HG02678 (cell line): ENCODE data around the gene EPS8.
A peak's percentile ranks its signal among the peaks of the same experiment; 100 is the strongest.

ENCODE experiments used
- ATAC-seq: cut with Tn5 transposase; IDR thresholded peaks from one replicate; pipeline ENCODE4 v1.9.1; 2021; ENCODE audit warnings: mild to moderate bottlenecking, moderate library complexity; ENCODE audit not compliant: unreplicated experiment

Gene EPS8

DNA sequence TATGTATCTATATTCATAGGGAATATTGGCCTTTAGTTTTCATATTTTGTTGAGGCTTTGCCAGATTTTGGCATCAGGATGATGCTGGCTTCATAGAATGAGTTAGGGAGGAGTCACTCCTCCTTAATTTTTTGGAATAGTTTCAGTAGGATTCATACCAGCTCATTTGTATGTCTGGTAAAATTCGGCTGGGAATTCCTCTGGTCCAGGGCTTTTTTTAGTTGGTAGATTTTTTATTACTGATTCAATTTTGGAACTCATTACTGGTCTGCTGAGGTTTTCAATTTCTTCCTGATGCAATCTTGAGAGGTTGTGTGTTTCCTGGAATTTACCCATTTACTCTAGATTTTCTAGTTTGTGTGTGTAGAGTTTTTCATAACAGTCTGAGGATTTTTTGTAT is 175.2 kb downstream of the EPS8 start:
- ATAC-seq = no peak

DNA sequence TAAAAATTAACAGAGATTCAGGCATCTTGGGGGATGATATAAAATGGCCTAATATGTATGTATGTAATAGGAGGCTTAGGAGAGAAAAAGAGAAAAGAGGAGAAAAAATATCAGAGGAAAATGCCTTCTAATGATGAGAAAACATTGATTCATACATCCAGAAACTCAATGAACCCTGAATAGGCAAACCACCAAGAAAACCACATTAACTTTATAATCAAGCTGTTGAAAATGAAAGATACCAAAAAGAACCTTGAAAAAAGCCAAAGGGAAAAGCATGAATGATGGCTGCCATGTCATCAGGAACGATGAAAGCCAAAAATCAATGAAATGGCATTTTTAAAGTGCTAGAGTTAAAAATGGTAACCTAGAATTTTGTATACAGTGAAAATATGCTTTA is 180.2 kb downstream of the EPS8 start:
- no peak for ATAC-seq

DNA sequence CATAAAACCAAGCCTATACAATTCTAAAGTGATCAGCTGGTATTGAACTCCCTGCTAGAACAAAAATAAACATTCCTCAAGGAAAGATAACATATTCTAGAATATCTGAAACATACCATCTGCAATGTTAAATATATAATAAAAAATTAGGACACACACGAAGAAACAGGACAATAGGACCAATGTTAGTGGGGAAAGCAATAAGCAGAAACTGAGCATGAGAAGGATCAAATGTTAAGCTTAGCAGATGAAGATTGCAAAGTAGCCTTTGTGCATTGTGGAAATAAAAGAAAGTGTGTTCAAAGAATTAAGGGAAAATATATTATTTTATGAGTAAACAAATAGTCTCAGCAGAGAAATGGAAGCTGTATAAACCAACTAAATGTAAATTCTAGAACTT is 180.8 kb downstream of the EPS8 start:
- no peak for ATAC-seq

DNA sequence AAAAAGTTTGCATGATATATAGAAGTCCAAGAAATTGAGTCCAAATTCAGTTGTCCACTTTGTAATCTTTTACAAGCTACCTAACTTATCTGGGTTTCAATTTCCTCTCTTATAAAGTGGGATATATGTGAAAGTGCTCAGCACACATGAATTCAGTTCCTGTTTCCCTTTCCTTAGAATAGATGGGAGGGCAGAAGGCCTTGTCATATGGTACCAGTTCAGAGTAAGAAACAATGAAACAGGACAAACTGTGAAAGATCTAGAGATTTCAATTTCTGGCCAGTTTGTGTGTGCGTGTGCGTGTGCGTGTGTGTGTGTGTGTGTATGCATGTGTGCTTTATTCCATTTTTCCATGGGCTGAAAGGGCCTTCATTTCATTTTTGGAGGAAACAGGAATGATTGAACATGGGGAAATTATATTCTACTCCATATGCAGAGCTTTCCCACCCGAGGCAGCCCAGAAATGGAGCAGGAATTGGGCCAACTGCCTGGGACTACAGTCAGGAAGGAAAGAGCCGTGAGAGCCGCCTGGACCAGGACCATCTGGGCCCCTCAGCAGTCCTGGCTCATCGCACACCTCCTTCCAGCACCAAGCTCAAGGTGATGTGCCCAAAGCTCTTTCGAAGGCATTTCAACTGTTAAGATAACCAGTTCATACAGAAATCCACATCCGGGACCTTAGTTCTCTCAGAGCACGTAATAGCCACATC is 183.2 kb downstream of the EPS8 start:
- no peak for ATAC-seq

DNA sequence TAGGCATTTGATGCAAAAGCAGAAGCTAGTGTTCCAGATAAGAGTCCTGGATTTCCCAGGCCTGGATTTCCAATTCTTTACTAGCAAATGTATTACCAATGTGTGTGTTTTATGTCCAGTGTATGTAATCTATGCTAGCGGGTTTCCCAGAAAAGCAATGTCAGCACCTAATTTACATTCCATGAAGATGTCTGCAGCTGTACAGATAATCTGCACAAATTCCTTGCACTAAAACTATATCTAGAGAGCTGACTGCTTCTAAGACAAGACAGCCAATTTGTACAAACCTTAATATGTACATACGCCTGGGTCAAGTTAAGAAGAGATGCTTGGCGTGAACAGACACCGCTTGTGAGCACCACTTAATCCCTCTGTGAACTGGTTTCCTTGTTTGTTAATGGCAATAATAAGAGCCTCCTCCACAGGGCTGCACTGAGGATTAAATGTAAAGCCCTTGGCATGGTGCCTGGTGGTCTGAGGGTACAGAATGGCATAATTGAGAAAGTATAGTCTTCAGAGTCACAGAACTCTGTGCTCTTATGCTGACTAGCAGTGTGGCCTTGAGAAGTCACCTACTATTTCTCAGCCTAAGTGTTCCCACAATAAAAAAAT is 185.6 kb downstream of the EPS8 start:
- ATAC-seq = no peak

DNA sequence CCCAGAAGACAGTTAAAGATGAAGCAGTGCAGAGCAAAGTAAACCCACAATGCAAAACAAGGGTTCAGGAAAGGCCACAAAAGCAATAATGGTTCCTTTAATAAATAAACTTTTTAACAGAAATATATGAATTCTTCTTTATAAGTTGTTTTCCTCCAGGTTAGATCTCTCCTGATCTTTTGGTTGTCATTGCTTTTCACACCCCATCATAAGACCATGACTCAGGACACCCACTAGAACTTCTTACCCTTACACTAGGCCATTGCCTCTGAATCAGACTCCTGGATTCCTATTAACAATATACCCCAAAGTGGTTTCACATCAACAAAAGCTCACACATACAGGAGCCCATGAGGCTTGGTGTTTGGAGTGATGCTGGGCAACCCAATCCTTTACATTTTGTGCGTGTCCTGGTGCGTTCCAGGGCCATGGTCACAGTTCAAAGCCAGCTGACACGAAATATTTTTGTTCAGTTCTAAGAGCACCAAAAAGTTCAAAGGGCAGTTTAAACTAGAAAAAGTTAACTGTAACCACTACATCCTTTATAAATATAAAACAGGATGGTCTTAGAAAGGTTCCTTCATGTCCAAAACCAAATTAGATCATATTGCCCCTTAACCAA is 187.0 kb downstream of the EPS8 start:
- no peak for ATAC-seq

DNA sequence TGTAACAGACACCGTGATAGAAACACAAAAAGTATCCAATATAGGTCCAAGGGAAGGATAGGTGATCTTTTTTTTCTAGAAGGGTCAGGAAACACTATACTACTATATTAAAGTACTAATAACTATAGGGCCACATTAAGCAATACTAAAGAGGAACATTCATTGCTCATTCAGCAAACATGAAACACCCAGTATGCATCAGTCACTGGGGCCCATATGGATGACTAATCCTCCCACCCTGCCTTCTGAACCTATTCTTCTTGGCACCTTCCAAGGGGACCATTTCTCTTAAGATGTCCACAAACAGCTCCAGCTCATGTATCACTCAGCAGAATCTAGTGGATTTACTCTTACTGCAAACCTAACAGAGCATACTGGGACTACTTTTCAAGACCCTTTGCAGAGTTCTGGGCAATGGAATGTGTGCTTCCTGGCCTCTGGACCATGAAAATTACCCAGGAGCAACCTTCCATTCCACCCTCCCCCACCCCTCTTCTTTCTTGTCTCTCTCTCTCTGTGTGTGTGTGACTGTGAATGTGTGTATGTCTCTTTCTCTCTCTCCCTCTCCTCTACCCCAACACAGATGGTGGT is 187.9 kb downstream of the EPS8 start:
- no peak for ATAC-seq

DNA sequence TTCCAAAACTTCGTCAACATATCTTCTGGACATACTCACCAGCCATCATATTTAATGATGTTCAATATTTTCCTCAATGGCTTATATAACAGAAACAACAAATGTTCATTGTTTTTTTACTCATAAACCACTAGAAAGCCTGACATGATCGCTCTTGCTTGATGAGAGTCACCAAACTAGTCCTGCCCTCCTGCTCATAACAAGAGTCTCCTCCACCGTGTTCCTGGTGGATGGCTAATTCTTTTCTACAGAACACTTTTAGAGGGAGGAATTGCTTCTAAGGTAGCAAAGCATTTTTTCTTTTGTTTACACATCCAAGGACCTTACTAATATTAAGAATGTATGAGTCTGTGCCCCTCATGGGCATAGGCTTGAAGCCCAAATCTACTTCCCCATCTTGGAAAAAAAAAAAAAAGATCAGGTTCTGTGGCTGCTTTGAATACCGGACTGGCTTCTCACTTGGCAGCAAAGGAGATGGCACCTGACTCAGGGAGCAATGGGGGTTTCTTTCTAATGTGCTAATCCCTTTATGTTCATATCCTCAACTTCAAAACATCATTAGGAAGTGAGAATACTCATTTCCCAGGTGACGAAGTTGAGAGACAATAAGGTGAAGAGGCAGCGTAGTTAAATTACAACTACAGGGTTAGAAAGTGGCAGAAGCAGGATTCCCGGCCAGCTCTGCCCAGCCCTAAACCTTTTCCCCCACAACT is 188.8 kb downstream of the EPS8 start:
- ATAC-seq = no peak

DNA sequence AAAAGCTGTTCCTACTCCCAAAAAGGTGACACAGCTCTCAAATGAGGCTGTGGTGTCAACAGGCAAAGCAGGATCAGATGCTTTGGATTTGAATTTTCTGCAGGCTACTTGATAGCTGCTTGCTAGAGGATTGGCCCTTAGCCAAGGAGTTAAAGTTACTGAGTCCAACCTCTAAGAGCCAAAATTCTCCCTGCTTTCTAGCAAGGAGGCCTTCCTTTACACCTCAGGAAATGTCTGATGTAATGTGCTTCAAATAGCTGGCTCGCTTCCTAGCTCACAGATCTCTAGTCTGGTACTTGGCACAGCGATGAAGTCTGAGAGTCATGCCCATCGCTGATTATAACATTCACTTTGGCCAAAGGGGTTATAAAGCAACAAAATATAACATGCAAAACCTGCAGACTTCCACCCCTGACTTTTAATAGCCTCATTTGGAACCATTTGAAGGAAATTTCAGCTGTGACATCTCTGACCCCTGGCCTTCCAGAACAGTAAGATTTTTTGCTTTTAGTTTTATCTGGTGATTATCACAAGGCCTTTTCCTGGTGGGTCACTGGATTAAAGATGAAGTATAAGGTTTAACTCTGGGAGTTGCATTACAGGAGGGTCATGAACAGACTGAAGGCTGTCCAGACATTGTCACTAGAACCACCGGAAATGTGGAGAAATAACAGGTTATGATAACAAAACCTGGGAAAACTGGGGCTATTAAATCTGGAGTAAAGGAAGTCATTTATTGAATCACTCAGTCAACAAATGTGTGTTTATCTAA is 189.7 kb downstream of the EPS8 start:
- ATAC-seq = no peak

DNA sequence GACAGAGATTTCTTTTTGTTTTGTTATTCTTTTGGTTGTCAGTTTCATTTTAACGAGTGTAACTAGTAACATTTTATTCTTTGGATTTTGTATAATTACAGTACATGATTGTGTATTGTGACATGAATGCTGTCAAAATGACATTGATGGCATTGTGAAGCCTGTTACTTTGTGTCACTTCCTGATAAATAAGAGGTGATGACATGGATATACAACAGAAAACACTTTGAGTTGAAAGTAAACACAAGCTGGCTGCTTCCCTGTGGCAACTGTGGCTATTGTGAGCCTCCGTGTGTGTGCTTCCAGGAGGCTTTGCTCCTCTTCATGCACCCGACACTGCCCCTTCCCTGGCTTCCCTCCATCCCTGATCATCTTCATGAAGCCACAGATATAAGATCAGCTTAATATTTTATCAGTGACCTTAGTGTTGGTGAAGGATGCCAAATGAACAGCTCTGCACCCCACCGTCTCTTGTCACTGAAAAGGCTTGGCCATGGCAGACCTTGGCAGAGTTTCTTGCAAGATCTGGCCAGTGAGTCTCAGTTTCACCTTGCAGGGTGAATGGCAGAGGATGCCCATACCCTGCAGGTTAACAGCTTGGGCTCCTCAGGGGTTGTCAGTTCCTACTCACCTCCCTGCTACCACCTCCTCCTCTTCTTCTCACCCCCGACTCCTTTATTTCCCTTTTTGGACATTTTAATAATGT is 191.9 kb downstream of the EPS8 start:
- no peak for ATAC-seq

DNA sequence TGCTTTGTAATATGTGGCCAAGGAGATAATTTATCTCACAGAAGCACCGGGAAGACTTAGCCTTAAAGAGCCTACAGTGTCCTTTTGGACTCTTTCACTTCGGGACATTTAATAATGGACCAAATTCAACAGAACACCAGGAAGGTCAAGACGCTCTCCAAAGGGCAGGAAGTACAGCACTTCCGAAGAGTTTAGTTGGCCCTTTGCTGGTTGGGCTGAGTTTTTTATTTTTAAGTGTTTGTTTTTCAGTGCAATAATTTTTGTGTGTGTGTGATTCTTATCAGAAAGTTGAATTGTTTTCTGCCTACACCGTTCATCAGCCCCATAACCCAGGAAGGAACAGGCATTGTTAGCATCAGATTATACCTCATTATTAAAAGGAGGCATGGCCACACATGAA is 193.0 kb downstream of the EPS8 start:
- no peak for ATAC-seq

DNA sequence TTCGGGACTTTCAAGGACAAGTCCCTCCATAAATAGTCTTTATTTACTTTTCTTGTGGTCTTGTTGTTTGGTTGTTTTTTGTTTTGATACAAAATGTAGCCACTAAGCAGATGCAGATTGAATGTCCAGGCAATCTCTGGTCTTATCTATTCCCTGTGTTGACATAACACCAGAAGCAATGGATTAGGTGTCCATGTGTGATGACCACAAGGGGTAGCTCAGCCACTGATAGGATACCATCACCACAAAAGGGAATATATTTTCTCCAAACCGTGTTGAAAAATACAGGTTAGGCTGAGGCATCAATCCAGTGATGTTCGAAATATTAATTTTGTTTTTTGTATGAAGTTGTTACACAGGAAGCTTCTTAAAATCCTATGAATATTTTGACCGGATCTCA is 196.3 kb downstream of the EPS8 start:
- no peak for ATAC-seq

DNA sequence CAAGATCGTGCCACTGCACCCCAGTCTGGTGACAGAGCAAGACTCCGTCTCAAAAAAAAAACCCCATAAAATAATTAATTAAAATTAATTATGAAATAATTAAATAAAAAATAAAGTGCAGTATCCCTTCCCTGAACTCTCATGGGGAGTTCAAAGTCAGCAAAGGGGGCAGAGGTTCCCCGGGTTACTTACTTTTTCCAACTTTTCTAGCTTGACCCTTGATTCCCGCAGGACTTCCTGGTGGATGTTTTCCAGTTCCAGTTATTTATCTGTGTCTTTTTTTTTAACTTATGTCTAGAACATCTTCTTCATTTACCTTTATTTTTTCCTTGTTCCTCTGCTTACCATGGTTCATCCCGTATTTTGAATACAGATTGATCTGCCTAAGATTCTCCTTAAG is 197.4 kb downstream of the EPS8 start:
- ATAC-seq = no peak

DNA sequence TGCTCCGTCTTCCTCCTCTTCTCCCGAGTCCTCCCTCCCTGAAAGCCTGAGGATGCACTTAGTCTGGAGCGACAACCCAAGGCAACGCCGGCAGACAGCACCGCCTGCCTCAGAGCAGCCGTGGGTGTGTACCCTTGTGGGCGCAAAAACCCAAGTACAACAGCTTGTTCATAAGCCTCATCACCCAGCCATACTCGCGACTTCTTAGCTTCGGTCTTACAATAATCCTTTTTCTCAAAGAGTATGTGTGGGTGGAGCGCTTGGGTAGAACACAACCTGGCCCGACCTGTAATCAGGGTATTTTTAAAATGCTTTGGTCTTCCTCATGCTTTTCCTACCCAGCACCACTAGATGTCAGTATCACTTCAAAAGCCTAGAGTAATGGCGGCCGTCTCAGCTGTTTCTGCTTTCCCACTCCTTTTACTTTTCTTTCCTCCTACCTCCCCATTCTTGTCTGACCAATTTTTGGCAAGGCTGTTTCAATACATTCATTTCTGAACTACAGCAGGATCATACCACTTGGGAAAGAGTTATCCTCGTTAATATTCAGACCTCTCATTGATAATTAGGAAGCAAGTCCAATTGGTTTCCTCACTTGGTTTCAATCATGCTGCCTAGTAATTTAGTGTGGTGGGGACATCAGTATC is 198.9 kb downstream of the EPS8 start:
- ATAC-seq = peak; percentile 89

DNA sequence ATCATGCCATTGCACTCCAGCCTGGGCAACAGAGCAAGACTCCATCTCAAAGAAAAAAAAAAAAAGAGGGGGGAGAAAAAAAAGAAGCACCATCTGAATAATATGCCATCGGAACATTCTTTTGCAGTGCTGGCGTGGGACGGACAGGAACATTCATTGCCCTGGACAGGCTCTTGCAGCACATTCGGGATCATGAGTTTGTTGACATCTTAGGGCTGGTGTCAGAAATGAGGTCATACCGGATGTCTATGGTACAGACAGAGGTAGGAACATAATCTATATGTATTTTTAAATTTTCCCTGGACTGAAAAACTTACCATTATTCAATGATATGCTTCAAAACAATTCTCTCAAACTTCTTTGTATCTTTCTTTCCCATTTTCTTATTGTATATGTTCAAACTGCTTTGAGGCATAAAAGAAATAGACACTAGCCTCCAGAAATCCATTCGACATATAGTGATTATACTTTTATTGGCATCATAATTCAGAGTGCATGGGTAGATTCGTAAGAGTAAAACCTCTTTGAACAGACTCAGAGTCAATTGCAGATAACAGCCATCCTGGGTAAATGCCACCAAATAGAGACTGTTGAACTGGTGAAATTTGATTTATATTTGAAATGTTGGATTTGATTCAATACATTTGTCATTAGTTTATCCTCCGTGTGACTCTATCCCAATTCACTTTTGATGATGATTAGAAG is 199.7 kb downstream of the EPS8 start:
- no peak for ATAC-seq

DNA sequence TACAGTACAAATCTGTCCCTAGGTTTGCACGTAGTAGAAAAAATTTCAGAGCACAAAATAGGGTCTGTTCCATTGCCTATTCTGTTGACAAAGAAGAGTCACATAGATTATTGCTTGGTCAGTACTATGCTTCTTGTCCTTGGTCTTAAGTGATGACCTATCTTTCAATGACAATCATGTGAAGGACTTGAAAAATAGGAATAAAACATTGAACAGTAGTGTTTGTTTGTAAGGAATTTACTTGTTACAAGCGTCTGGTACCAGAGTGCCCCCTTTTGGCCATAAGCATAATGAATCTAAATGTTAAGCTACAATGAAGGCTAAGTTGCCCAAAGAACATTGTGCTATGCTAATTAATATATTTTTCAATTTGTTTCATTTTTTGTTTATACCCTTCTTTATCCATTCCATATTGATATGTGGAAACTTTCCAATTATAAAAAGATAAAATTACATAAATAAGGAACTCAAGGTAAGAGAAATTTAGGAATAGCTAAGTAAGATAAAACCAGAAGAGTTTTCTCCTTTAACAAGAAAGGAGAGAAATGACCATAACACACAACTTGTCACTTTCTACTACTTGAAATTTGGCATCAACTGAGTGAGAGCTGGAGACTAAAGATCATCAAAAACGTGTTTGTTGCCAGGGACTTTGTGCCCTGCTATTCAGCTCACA is 204.7 kb downstream of the EPS8 start:
- ATAC-seq = peak; percentile 50

DNA sequence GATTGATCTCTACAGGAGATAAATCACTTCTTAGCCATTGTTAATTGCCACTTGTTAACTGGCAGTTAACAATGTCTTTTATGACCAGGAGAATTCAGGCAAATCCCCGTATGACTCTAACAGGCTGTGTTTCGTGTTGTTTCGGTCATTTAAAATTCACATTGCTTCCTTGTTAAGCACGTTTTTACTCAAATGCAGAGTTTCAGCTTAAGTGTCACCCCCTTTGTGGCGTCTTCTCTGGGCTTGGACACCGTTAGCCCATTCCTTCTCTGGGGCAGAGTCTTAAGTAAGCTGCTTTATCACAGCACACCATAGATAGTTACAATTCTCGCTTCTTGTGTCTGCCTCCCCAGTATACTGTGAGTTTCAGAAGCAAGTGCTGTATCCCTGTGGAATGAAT is 205.4 kb downstream of the EPS8 start:
- no peak for ATAC-seq

DNA sequence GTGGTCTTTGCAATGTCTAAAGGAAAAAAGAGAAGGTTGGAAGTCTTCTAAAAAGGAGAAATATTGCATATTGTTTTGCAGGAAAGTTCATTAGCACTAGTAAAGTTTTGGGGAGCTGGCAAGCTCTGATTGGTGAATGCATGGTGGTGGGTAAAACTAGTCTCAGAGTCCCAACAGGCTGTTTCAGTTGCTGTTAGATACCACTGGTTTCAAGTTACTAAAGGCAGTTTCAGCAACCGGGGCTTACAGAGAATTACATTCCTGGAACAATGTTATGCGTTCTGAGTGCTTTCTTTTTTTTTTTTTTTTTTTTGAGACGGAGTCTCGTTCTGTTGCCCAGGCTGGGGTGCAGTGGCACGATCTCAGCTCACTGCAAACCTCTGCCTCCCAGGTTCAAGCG is 208.2 kb downstream of the EPS8 start:
- no peak for ATAC-seq
